ENCODE results near the gene CTNND2. TPM values are rescaled to one million over a fixed set of nuclear protein-coding genes. Genes with fewer than 3 reads are reported as not detected.
A peak's percentile ranks its signal among the peaks of the same experiment; 100 is the strongest.

Gene CTNND2
- total RNA-seq, 1 donor from 2014 or later = 6.9 TPM

DNA sequence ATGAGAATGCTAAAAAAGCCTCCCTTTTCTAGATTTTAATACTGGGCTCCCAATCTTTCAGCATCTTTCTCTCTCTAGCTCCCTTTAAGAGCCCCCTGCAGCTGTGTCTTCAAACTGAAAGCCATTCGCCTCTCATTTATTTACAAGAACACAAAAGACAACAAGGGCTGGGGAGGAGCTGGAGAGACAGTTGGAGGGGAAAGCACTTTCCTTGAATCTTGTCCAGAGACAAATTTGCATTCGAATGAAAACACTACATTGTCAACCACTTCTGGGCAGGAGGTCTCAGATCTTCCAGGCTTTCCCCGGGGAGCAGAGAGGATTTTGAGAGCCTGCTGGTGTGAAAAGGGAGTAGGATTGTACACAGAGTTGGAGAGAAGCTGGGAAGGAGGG, 518.3 kb downstream of the CTNND2 start:
- ATAC-seq (no peak), DNase-seq (no peak)
- H3K4me1 ChIP-seq = peaks cover 5% of the 10 kb centered on the region
- intact Hi-C loops (cut with DNase I) = no loop called here
- H3K27me3 ChIP-seq = peaks cover 37% of the 10 kb centered on the region
- H3K27ac ChIP-seq = no peak overlapping the region
- H3K4me3 ChIP-seq = no peak overlapping the region
- no peaks in the 10 kb centered on the region for H3K9me3 ChIP-seq
- TF ChIP-seq, protein P1, sequence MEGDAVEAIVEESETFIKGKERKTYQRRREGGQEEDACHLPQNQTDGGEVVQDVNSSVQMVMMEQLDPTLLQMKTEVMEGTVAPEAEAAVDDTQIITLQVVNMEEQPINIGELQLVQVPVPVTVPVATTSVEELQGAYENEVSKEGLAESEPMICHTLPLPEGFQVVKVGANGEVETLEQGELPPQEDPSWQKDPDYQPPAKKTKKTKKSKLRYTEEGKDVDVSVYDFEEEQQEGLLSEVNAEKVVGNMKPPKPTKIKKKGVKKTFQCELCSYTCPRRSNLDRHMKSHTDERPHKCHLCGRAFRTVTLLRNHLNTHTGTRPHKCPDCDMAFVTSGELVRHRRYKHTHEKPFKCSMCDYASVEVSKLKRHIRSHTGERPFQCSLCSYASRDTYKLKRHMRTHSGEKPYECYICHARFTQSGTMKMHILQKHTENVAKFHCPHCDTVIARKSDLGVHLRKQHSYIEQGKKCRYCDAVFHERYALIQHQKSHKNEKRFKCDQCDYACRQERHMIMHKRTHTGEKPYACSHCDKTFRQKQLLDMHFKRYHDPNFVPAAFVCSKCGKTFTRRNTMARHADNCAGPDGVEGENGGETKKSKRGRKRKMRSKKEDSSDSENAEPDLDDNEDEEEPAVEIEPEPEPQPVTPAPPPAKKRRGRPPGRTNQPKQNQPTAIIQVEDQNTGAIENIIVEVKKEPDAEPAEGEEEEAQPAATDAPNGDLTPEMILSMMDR (IDR thresholded peaks at IDR 0.05) = no peak
- H3K36me3 ChIP-seq = no peaks in the 10 kb centered on the region

DNA sequence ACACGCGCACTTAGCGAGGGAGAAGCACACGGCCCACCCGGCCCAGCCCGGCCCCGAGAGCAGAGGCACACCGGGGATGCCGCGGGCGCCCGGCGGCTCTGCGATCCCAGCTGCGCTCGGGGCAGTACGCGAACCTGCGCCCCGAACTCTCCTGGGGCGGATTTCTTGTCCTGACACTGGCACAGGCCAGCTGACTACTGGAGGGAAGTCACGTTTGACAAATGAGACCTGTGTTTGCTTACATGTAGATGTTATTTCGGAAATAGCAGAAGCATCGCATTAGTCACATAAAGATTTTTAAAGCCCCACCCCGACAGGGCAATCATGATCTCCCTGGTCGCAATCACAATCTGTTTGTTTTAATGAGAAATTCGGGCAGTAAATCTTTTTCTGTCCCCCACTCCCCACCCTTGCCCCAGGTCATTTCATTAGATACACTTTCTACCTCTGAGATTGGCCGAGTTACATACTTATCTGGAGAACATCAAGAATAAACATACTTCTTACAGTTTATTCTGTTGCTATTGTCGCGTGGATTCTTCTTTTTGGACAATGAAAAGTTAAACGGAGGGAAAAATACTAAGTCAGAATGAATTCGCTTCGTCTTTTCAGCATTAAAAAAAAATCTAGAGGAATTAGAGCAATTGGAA, 518.9 kb downstream of the CTNND2 start:
- H3K4me1 ChIP-seq = peaks cover 5% of the 10 kb centered on the region
- intact Hi-C loops (cut with DNase I) = no loop called here
- H3K27ac ChIP-seq = no peak overlapping the region
- H3K4me3 ChIP-seq = no peak overlapping the region
- ATAC-seq = peak; percentile 30
- DNase-seq = no peak
- TF ChIP-seq, protein P1 (IDR thresholded peaks at IDR 0.05) = no peak
- H3K9me3 ChIP-seq = no peaks in the 10 kb centered on the region
- peaks cover 37% of the 10 kb centered on the region for H3K27me3 ChIP-seq
- H3K36me3 ChIP-seq = no peaks in the 10 kb centered on the region

DNA sequence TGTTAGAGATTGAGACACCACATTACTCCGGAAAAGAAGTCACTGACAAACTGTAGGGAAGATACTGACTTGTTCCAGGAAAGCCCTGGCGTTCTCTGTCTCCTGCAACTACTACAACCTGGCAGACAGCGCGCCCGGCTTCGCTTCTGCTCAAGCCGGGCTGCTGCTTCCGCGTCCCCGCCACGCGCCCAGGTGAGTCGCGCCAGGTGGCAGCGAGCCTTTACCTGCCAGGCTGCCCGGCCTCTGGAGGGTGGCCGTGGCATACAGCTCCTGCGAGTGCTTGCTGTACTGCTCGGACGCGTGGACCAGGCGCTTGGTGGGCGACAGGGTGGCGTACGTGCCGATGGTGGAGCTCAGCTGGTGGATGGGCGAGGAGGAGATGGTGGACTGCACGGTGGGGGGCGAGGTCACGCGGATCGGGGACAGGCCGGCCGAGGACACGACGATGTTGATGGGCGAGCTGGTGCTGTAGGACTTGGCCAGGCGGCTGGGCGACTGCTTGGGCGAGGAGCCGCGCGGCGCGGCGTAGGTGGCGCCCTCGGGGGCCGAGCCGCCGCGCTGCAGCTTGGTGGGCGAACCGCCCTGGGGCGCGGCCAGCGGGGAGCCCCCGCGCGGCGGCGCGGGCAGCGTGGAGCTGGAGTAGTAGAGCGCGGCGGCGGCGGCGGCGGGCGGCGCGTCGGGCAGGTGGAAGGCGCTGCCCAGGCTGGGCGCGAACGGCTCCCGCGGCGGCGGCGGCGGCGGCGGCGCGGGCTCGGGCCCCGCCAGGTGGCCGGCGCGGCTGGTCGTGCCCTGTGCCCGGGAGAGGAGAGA, 519.6 kb downstream of the CTNND2 start:
- TF ChIP-seq, protein P1 (IDR thresholded peaks at IDR 0.05) = no peak
- DNase-seq (peak; percentile 68), ATAC-seq (peak; percentile 70)
- H3K9me3 ChIP-seq = no peaks in the 10 kb centered on the region
- peaks cover 37% of the 10 kb centered on the region for H3K27me3 ChIP-seq
- no peak overlapping the region for H3K27ac ChIP-seq
- peak overlapping the region; percentile 14 for H3K4me3 ChIP-seq
- peaks cover 5% of the 10 kb centered on the region for H3K4me1 ChIP-seq
- no peaks in the 10 kb centered on the region for H3K36me3 ChIP-seq
- intact Hi-C loops (cut with DNase I) = no loop called here

DNA sequence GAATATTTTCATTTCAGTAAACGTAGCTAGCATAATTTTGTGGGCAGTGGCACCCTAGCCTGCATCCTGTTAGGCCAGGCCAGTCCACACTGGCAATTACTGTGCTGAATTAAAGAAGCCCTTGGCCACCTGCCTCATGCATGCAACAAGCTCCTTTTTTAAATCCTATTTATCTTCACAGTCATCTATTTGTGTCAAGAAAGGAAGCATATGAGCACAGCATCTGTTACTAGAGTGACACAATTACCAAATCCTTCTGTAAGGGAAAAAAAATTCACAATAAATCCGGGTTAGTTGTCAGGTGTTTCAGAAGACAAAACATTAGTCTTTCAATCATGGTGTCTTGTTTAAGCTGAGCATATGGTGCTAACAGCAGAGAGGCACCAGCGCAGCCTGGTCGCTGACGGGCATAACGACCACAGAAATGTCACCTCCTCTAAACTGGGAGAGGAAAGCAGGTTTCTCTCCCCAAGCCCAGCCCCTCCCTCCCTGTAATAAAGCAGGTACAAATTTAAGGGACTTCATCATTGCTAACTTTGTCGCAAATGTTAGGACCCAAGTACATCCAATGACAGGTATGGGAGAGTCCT, 520.6 kb downstream of the CTNND2 start:
- Histone ChIP-seq H3K27ac (no peak overlapping the region), H3K4me1 (peaks cover 5% of the 10 kb centered on the region), H3K36me3 (no peaks in the 10 kb centered on the region), H3K9me3 (no peaks in the 10 kb centered on the region), H3K27me3 (peaks cover 37% of the 10 kb centered on the region), H3K4me3 (no peak overlapping the region)
- TF ChIP-seq, protein P1 (IDR thresholded peaks at IDR 0.05) = no peak
- intact Hi-C loops (cut with DNase I) = no loop called here
- ATAC-seq = no peak
- no peak for DNase-seq

DNA sequence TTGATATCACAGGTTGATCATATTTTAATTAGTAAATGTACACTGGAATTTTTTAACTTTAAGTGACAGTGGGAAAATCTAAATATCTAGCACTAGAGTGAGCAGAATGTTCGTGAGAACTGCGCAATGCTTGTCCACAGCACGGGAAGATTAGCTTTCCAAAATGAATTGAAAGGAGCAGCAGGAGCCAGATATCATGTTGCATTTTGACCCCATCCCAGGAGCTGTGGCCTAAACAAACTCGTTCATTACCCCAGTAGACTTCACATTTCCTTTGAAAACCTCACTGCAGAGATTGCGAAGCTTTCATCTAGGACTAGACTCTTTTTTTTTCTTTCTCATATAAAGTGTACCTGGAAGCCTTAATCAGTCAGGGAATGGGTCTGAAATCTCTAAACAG, 525.8 kb downstream of the CTNND2 start:
- H3K27me3 ChIP-seq = peaks cover 6% of the 10 kb centered on the region
- ATAC-seq = no peak
- H3K36me3 ChIP-seq = no peaks in the 10 kb centered on the region
- no peaks in the 10 kb centered on the region for H3K9me3 ChIP-seq
- TF ChIP-seq, protein P1 (IDR thresholded peaks at IDR 0.05) = no peak
- no peak overlapping the region for H3K27ac ChIP-seq
- no peak for DNase-seq
- intact Hi-C loops (cut with DNase I) = no loop called here
- H3K4me3 ChIP-seq = no peak overlapping the region
- no peaks in the 10 kb centered on the region for H3K4me1 ChIP-seq
